Skeletal muscle tissue (tissue), 4 donors: ENCODE data around the gene FNDC5. TPM values are rescaled to one million over a fixed set of nuclear protein-coding genes. Genes with fewer than 3 reads are reported as not detected.

Source experiments
- H3K27ac ChIP-seq: one replicate; pipeline ENCODE4 v1.7.0; 2013; ENCODE audit warnings: mild to moderate bottlenecking, low read depth, low read length, inconsistent platforms
- H3K27me3 ChIP-seq, 3 donors: one replicate each; pipeline ENCODE4 v1.7.0; 2013; ENCODE audit warnings: low read length in 3 of 3; ENCODE audit not compliant: control insufficient read depth in 3 of 3, insufficient read depth in 3 of 3
- H3K36me3 ChIP-seq, 3 donors: one replicate each; pipeline ENCODE4 v1.7.0; 2013; ENCODE audit warnings: low read length in 3 of 3; ENCODE audit not compliant: control insufficient read depth in 3 of 3, insufficient read depth in 3 of 3
- H3K4me1 ChIP-seq, 3 donors: one replicate each; pipeline ENCODE4 v1.7.0; 2013; ENCODE audit warnings: low read length in 3 of 3, mild to moderate bottlenecking in 3 of 3; ENCODE audit not compliant: control insufficient read depth in 3 of 3, insufficient read depth in 3 of 3
- H3K4me3 ChIP-seq, 3 donors: one replicate each; pipeline ENCODE4 v1.7.0; 2013; ENCODE audit warnings: low read length in 3 of 3
- H3K9ac ChIP-seq, 3 donors: one replicate each; pipeline ENCODE4 v1.7.0; 2013; ENCODE audit warnings: low read length in 3 of 3, mild to moderate bottlenecking in 3 of 3, moderate library complexity in 2 of 3, low read depth in 1 of 3
- H3K9me3 ChIP-seq, 3 donors: one replicate each; pipeline ENCODE4 v1.7.0; 2013; ENCODE audit warnings: low read length in 3 of 3; ENCODE audit not compliant: control insufficient read depth in 3 of 3
- total RNA-seq: library from RNA; depleted of rRNA; stranded (reverse); fragments of >200 nt; gene quantifications from one replicate; pipeline ENCODE4 v1.2.3, GENCODE V29; 2014
- donor health status: Osteomylitis.

FNDC5 gene
- total RNA-seq, 1 donor from 2014 or later = 366 TPM

GRCh38 chr1:32867671-32868070 lies 3.0 kb downstream of the FNDC5 start:
- H3K4me1 ChIP-seq = peaks cover 48 to 55% (median 49%) of the 10 kb centered on the region in 3 donors

GRCh38 chr1:32867151-32867550 lies 3.6 kb downstream of the FNDC5 start:
- Histone ChIP-seq H3K9ac (no peak overlapping the region), H3K4me1 (peaks cover 48 to 55% (median 49%) of the 10 kb centered on the region in 3 donors), H3K9me3 (no peaks in the 10 kb centered on the region), H3K27me3 (no peaks in the 10 kb centered on the region), H3K4me3 (no peak overlapping the region), H3K36me3 (peaks cover 10 to 21% (median 13%) of the 10 kb centered on the region in 3 donors), H3K27ac (no peak overlapping the region)

More at GRCh38 chr1:32867671-32868070, 3.0 kb downstream of the FNDC5 start:
- Histone ChIP-seq H3K9me3 (no peaks in the 10 kb centered on the region), H3K9ac (no peak overlapping the region), H3K27me3 (no peaks in the 10 kb centered on the region), H3K27ac (no peak overlapping the region), H3K4me3 (no peak overlapping the region), H3K36me3 (peaks cover 9 to 18% (median 9%) of the 10 kb centered on the region in 3 donors)

GRCh38 chr1:32865639-32866405 lies 4.9 kb downstream of the FNDC5 start:
- H3K27ac ChIP-seq = peak overlapping the region; percentile 39
- H3K9me3 ChIP-seq = no peaks in the 10 kb centered on the region
- no peak overlapping the region for H3K4me3 ChIP-seq
- peaks cover 10 to 21% (median 13%) of the 10 kb centered on the region in 3 donors for H3K36me3 ChIP-seq
- no peak overlapping the region for H3K9ac ChIP-seq
- H3K4me1 ChIP-seq = peaks cover 47 to 62% (median 52%) of the 10 kb centered on the region in 3 donors
- H3K27me3 ChIP-seq = no peaks in the 10 kb centered on the region

- H3K9ac ChIP-seq = peak overlapping the region in 1 of 3 donors; percentile 58
- peaks cover 48 to 64% (median 50%) of the 10 kb centered on the region in 3 donors for H3K4me1 ChIP-seq
- H3K4me3 ChIP-seq = no peak overlapping the region
- H3K27me3 ChIP-seq = no peaks in the 10 kb centered on the region
- H3K36me3 ChIP-seq = peaks cover 10 to 21% (median 13%) of the 10 kb centered on the region in 3 donors
- no peak overlapping the region for H3K27ac ChIP-seq
- H3K9me3 ChIP-seq = no peaks in the 10 kb centered on the region
These were observed 6.2 kb downstream of the FNDC5 start for GRCh38 chr1:32864375-32865019.

- Histone ChIP-seq H3K27ac (no peak overlapping the region), H3K9me3 (no peaks in the 10 kb centered on the region), H3K27me3 (no peaks in the 10 kb centered on the region), H3K36me3 (peaks cover 10 to 22% (median 13%) of the 10 kb centered on the region in 3 donors), H3K4me3 (no peak overlapping the region), H3K9ac (peak overlapping the region in 1 of 3 donors; percentile 18), H3K4me1 (peaks cover 46 to 61% (median 48%) of the 10 kb centered on the region in 3 donors)
These were observed 6.8 kb downstream of the FNDC5 start for GRCh38 chr1:32863881-32864245.

- no peaks in the 10 kb centered on the region for H3K9me3 ChIP-seq
- no peak overlapping the region for H3K27ac ChIP-seq
- H3K9ac ChIP-seq = peak overlapping the region in 1 of 3 donors; percentile 18
- peaks cover 12 to 22% (median 13%) of the 10 kb centered on the region in 3 donors for H3K36me3 ChIP-seq
- peaks cover 46 to 58% (median 48%) of the 10 kb centered on the region in 3 donors for H3K4me1 ChIP-seq
- no peak overlapping the region for H3K4me3 ChIP-seq
- H3K27me3 ChIP-seq = no peaks in the 10 kb centered on the region
These were observed 7.4 kb downstream of the FNDC5 start for GRCh38 chr1:32863218-32863880.

- H3K4me3 ChIP-seq = no peak overlapping the region
- no peaks in the 10 kb centered on the region for H3K27me3 ChIP-seq
- peaks cover 5 to 19% (median 13%) of the 10 kb centered on the region in 3 donors for H3K36me3 ChIP-seq
- no peak overlapping the region for H3K27ac ChIP-seq
- H3K9ac ChIP-seq = no peak overlapping the region
- H3K4me1 ChIP-seq = peaks cover 46 to 58% (median 48%) of the 10 kb centered on the region in 3 donors
- no peaks in the 10 kb centered on the region for H3K9me3 ChIP-seq
These were observed 8.6 kb downstream of the FNDC5 start for GRCh38 chr1:32861904-32862695.

- Histone ChIP-seq H3K9me3 (no peaks in the 10 kb centered on the region), H3K4me1 (peaks cover 38 to 53% (median 46%) of the 10 kb centered on the region in 3 donors), H3K9ac (no peak overlapping the region), H3K4me3 (no peak overlapping the region), H3K27me3 (no peaks in the 10 kb centered on the region), H3K36me3 (peaks cover 8 to 29% (median 22%) of the 10 kb centered on the region in 3 donors), H3K27ac (no peak overlapping the region)
These were observed 10.1 kb downstream of the FNDC5 start for GRCh38 chr1:32860566-32860965.

GRCh38 chr1:32859915-32860314 lies 10.8 kb downstream of the FNDC5 start:
- H3K36me3 ChIP-seq = peaks cover 8 to 34% (median 22%) of the 10 kb centered on the region in 3 donors
- H3K4me1 ChIP-seq = peaks cover 37 to 50% (median 43%) of the 10 kb centered on the region in 3 donors
- H3K27ac ChIP-seq = no peak overlapping the region

More at GRCh38 chr1:32859915-32860314, 10.8 kb downstream of the FNDC5 start:
- Histone ChIP-seq H3K9ac (no peak overlapping the region), H3K9me3 (no peaks in the 10 kb centered on the region), H3K27me3 (no peaks in the 10 kb centered on the region), H3K4me3 (no peak overlapping the region)
